Gastroesophageal sphincter (tissue), 4 donors: ENCODE data around the gene SETD4. TPM values are rescaled to one million over a fixed set of nuclear protein-coding genes. Genes with fewer than 3 reads are reported as not detected.
A peak's percentile ranks its signal among the peaks of the same experiment; 100 is the strongest.

Experiments used
- ATAC-seq: fragments of 150-250 bp; one replicate; pipeline ENCODE4 v1.9.1; 2016; ENCODE audit warnings: mild to moderate bottlenecking, moderate library complexity
- H3K27ac ChIP-seq, 4 donors: fragments of 200-600 bp; sonication (generic) in 3 of 4; 1 replicate in 3 of 4; 2 replicates in 1 of 4; pipeline ENCODE4 v1.5.1; 2016 to 2019
- H3K27me3 ChIP-seq: fragments of 200-600 bp; sonication (generic); one replicate; pipeline ENCODE4 v1.5.1; 2019
- H3K36me3 ChIP-seq, 2 donors: fragments of 200-600 bp; sonication (generic); one replicate each; pipeline ENCODE4 v1.5.1; 2019; ENCODE audit warnings: control low read depth in 1 of 2
- H3K4me1 ChIP-seq, 3 donors: fragments of 200-600 bp; sonication (generic); 1 replicate in 2 of 3; 2 replicates in 1 of 3; pipeline ENCODE4 v1.5.1; 2016 to 2019; ENCODE audit warnings: control low read depth in 2 of 3
- H3K4me3 ChIP-seq, 2 donors: fragments of 200-600 bp; sonication (generic); one replicate each; pipeline ENCODE4 v1.5.1; 2019; ENCODE audit warnings: mild to moderate bottlenecking in 1 of 2, moderate library complexity in 1 of 2
- H3K9me3 ChIP-seq, 3 donors: fragments of 200-600 bp; sonication (generic); one replicate each; pipeline ENCODE4 v1.5.1; 2017 to 2019; ENCODE audit warnings: control low read depth in 2 of 3
- CTCF ChIP-seq, 4 experiments: fragments of 200-600 bp in 2 of 4; fragments of 450-650 bp in 2 of 4; sonication (generic) in 1 of 4; IDR thresholded peaks; one replicate each; pipeline ENCODE4 v1.5.1; 2017 to 2019; ENCODE audit warnings: antibody characterized with exemption in 4 of 4, mild to moderate bottlenecking in 2 of 4, moderate library complexity in 2 of 4
- EP300 ChIP-seq: sonication (generic); formaldehyde crosslinking; IDR thresholded peaks from one replicate; pipeline ENCODE4 v1.6.1; 2017; ENCODE audit warnings: antibody characterized with exemption, mild to moderate bottlenecking
- POLR2A ChIP-seq, 2 donors: fragments of 450-650 bp; IDR thresholded peaks; one replicate each; pipeline ENCODE4 v1.6.1; 2017; ENCODE audit warnings: antibody characterized with exemption in 2 of 2, mild to moderate bottlenecking in 2 of 2, moderate library complexity in 1 of 2
- POLR2AphosphoS5 ChIP-seq: sonication (generic); formaldehyde crosslinking; IDR thresholded peaks from one replicate; pipeline ENCODE4 v1.6.1; 2017; ENCODE audit warnings: antibody characterized with exemption
- WGBS, 2 donors: methylation state at CpG; one replicate each; pipeline ENCODE4 v1.1.5; 2018; ENCODE audit warnings: low coverage in 1 of 2; 5-methylcytosine and 5-hydroxymethylcytosine counted together
- total RNA-seq, 4 donors: library from RNA; depleted of rRNA; stranded (reverse); fragments of >200 nt; gene quantifications; one replicate each; pipeline ENCODE4 v1.1.0, GENCODE V29; 2016

SETD4 gene
- total RNA-seq, 4 donors from 2014 or later = 11.2 to 34.2 (median 15.2) TPM

- Histone ChIP-seq H3K36me3 (no peaks in the 10 kb centered on the region), H3K9me3 (no peaks in the 10 kb centered on the region), H3K27me3 (no peaks in the 10 kb centered on the region), H3K27ac (no peak overlapping the region), H3K4me3 (no peak overlapping the region), H3K4me1 (peaks cover 0 to 19% (median 3%) of the 10 kb centered on the region in 3 donors)
- TF ChIP-seq EP300 = no peak
- TF ChIP-seq POLR2A (IDR thresholded peaks at IDR 0.05) = no peak
- no peak for TF ChIP-seq CTCF (IDR thresholded peaks at IDR 0.05)
- no peak for TF ChIP-seq POLR2AphosphoS5
- 33 to 65% methylated on average over 3 of the region's 3 CpGs for WGBS, 2 donors
- no peak for ATAC-seq
Observed at GRCh38 chr21:36065497-36066036, 5.2 kb upstream of the SETD4 start.

- H3K4me1 ChIP-seq = peaks cover 0 to 15% (median 8%) of the 10 kb centered on the region in 3 donors
- no peak for TF ChIP-seq CTCF (IDR thresholded peaks at IDR 0.05)
- no peak for TF ChIP-seq POLR2A (IDR thresholded peaks at IDR 0.05)
- no peak for TF ChIP-seq EP300
- TF ChIP-seq POLR2AphosphoS5 = no peak
- no peak overlapping the region for H3K27ac ChIP-seq
- H3K27me3 ChIP-seq = no peaks in the 10 kb centered on the region
- ATAC-seq = no peak
- H3K9me3 ChIP-seq = no peaks in the 10 kb centered on the region
- no peak overlapping the region for H3K4me3 ChIP-seq
- WGBS, 2 donors = 66 to 96% methylated on average over 4 of the region's 4 CpGs
- no peaks in the 10 kb centered on the region for H3K36me3 ChIP-seq
Observed at GRCh38 chr21:36064085-36064460, 3.7 kb upstream of the SETD4 start.

GRCh38 chr21:36063375-36064084 is 3.2 kb upstream of the SETD4 start:
- no peak overlapping the region for H3K4me3 ChIP-seq
- 76 to 78% methylated on average over 5 to 12 of the region's 14 CpGs for WGBS, 2 donors
- no peaks in the 10 kb centered on the region for H3K27me3 ChIP-seq
- ATAC-seq = no peak
- no peaks in the 10 kb centered on the region for H3K9me3 ChIP-seq
- peaks cover 0 to 17% (median 11%) of the 10 kb centered on the region in 3 donors for H3K4me1 ChIP-seq
- H3K36me3 ChIP-seq = peaks cover 0 to under 1% of the 10 kb centered on the region in 2 donors
- TF ChIP-seq POLR2A (IDR thresholded peaks at IDR 0.05) (no peak), EP300 (no peak), CTCF (IDR thresholded peaks at IDR 0.05) (no peak), POLR2AphosphoS5 (no peak)
- H3K27ac ChIP-seq = no peak overlapping the region

GRCh38 chr21:36061445-36061844 is 1.1 kb upstream of the SETD4 start:
- no peaks in the 10 kb centered on the region for H3K9me3 ChIP-seq
- no peak overlapping the region for H3K27ac ChIP-seq
- H3K27me3 ChIP-seq = no peaks in the 10 kb centered on the region
- ATAC-seq = no peak
- TF ChIP-seq POLR2AphosphoS5 (no peak), CTCF (IDR thresholded peaks at IDR 0.05) (no peak), POLR2A (IDR thresholded peaks at IDR 0.05) (no peak), EP300 (no peak)
- WGBS, 2 donors = 100% methylated on average over 1 to 2 of the region's 2 CpGs
- peaks cover 0 to 28% (median 16%) of the 10 kb centered on the region in 3 donors for H3K4me1 ChIP-seq
- H3K36me3 ChIP-seq = peaks cover 0 to 18% of the 10 kb centered on the region in 2 donors
- no peak overlapping the region for H3K4me3 ChIP-seq

GRCh38 chr21:36059823-36060158 is 535 bp downstream of the SETD4 start:
- H3K27me3 ChIP-seq = no peaks in the 10 kb centered on the region
- no peaks in the 10 kb centered on the region for H3K9me3 ChIP-seq
- H3K36me3 ChIP-seq = peaks cover 0 to 34% of the 10 kb centered on the region in 2 donors
- peak overlapping the region; percentile 67 to 98 (median 88) for H3K27ac ChIP-seq
- H3K4me1 ChIP-seq = peaks cover 0 to 28% (median 16%) of the 10 kb centered on the region in 3 donors
- WGBS, 2 donors = 0 to 1% methylated on average over 3 to 19 of the region's 34 CpGs
- peak overlapping the region; percentile 69 to 81 for H3K4me3 ChIP-seq
- TF ChIP-seq EP300 (no peak), POLR2AphosphoS5 (no peak), CTCF (IDR thresholded peaks at IDR 0.05) (no peak), POLR2A (IDR thresholded peaks at IDR 0.05) (no peak)
- peak; percentile 48 for ATAC-seq
